ENCODE data around the gene RGS2.
A peak's percentile ranks its signal among the peaks of the same experiment; 100 is the strongest.

RGS2 gene

DNA sequence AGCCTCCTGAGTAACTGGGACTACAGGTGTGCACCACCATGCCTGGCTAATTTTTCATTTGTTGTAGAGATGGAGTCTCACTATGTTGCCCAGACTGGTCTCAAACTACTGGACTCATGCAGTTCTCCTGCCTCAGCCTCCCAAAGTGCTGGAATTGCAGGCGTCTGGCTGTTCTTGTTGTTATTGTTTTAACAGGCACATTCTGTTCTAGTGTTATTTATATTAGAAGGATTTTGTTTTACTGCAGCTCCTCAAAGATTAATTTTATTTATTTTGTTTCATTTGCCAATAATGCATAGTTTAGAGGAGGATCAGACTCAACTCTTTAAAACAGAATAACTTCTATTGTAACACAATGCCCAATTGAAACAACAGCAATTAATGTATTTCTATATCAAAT is 35.5 kb downstream of the RGS2 start:
- H3K27ac ChIP-seq = peak overlapping the region; percentile 91
- TF ChIP-seq ZFX (IDR thresholded peaks at IDR 0.05; ENCODE audit: borderline replicate concordance) (no peak), CTCF (IDR thresholded peaks at IDR 0.05) (no peak)

- H3K27ac ChIP-seq = peak overlapping the region; percentile 91
- no peak for TF ChIP-seq CTCF (IDR thresholded peaks at IDR 0.05)
- TF ChIP-seq ZFX (IDR thresholded peaks at IDR 0.05; ENCODE audit: borderline replicate concordance) = no peak
Measured at GRCh38 chr1:192846950-192847349, 38.1 kb downstream of the RGS2 start.

GRCh38 chr1:192849011-192849410 is 40.2 kb downstream of the RGS2 start:
- TF ChIP-seq CTCF (IDR thresholded peaks at IDR 0.05) = no peak
- no peak for TF ChIP-seq ZFX (IDR thresholded peaks at IDR 0.05; ENCODE audit: borderline replicate concordance)
- H3K27ac ChIP-seq = peak overlapping the region; percentile 91

DNA sequence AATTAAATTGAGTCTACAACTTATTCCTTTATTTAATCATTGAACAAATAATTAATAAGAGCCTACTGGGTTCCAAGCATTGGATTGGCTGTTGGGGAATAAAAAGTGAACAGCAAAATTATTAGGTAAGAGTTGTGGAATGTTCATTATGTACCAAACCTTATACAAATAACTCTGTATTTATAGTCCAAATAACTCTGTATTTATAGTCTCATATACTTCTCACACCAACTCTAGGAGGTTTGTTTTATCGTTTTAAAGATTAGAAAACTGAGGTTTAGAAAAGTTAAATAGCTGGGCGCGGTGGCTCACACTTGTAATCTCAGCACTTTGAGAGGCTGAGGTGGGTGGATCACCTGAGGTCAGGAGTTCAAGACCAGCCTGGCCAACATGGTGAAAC is 40.6 kb downstream of the RGS2 start:
- H3K27ac ChIP-seq = peak overlapping the region; percentile 91
- TF ChIP-seq CTCF (IDR thresholded peaks at IDR 0.05) (no peak), ZFX (IDR thresholded peaks at IDR 0.05; ENCODE audit: borderline replicate concordance) (no peak)

DNA sequence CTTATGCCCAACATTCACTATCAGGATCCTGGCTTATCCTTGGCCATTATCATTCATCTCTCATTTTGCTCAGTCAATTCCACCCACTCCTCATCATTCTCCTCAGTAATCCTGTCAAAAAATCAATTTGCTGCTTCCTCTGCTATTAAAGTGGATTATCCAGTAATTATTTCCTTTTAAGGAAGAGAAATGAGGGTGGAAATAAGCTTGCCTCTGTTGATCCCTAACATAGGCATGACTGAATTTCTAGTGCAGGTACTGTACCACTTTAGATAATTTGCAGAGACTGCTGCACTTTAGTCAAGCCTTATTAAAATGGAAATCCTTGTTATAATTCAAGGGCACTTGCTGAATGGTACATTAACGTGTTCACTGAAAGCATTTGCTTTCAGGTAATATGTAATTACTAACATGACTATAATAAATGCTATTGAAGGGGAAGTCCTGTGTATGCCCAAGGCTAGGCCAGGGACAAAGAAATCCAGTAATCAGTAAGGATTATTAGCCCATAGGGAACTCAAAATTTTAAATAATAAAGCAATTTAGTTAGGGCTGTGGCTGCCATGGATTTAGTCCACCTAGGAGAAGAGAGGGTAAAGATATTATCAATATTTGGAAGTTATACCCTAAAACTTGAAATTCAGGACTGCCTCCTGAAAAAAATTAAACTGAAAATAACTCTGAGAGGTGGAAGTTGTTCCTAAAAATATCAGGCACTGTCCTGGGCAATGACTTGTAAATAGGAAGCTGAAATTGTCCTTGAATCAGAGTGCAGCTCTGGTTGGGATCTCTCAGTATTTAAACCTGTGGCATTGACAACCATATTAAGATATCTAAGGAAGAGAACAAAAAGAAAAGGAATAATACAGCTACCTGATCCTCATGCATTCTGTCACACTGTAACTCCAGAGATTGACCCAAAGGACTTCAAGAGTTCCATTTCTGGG is 43.4 kb downstream of the RGS2 start:
- peak overlapping the region; percentile 91; the same call in 1 of the 2 replicates for H3K27ac ChIP-seq

DNA sequence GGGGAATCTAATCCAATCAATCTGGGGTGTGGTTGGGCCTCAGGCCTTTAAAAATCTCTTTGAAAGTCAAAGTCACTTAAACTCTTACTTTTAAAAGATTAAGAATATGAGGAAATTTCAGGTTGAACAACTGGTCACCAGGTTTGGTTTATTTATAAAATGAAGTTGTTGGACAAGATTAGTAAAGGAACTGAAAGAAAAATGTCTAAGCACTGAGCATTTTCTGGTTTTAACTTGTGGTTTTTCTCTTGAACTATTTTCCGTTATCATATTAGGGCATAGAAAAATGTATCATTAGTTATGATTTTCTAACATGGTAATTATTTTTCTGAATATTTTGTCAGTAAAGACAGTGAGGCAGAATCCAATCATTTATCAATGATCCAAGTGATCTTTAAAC is 49.6 kb downstream of the RGS2 start:
- peak overlapping the region; percentile 93 for H3K27ac ChIP-seq
- TF ChIP-seq ZFX (IDR thresholded peaks at IDR 0.05; ENCODE audit: borderline replicate concordance) (no peak), CTCF (IDR thresholded peaks at IDR 0.05) (no peak)

More for the DNA sequence above, 43.4 kb downstream of the RGS2 start:
- TF ChIP-seq ZFX (IDR thresholded peaks at IDR 0.05; ENCODE audit: borderline replicate concordance) (no peak), CTCF (IDR thresholded peaks at IDR 0.05) (no peak)

DNA sequence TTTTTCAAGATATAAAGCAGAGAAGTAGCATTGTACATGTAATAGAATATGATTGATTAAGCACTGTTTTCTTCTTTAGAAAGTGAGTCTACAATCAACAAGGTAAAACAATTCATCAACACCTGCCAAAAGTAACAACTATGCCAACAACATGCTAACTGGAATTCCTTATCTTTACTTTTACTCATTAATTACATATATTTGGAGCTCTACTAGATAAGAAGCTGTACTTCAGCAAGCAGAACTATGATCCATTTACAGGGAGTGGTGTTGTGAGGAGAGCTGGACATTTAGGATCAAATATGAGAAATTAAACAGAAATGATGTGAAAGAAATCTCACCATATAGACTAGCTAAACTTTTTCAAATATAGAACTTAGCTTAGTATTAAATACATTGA is 51.0 kb downstream of the RGS2 start:
- no peak for TF ChIP-seq CTCF (IDR thresholded peaks at IDR 0.05)
- H3K27ac ChIP-seq = peak overlapping the region; percentile 93

Data from 22Rv1 (cell line).